Adrenal gland (tissue), 12 donors: ENCODE results near the gene MACROD2. TPM values are rescaled to one million over a fixed set of nuclear protein-coding genes. Genes with fewer than 3 reads are reported as not detected.

Source experiments
- DNase-seq, 7 donors: peaks; one replicate each; pipeline ENCODE4 v3.0.0-alpha.2; 2019 to 2020
- H3K27ac ChIP-seq, 5 donors: fragments of 200-600 bp; sonication (generic) in 4 of 5; 1 replicate in 3 of 5; 2 replicates in 2 of 5; pipeline versions ENCODE4 v1.5.1 to v1.8.0; 2016 to 2020; ENCODE audit warnings: mild to moderate bottlenecking in 1 of 5
- H3K27me3 ChIP-seq: fragments of 200-600 bp; 2 replicates; pipeline ENCODE4 v1.8.0; 2021
- H3K36me3 ChIP-seq, 2 donors: fragments of 200-600 bp; replicated peaks in 1 of 2; 1 replicate in 1 of 2; 2 replicates in 1 of 2; pipeline versions ENCODE4 v1.5.1 to v1.8.0; 2018 to 2022
- H3K4me1 ChIP-seq, 2 donors: fragments of 200-600 bp; replicated peaks in 1 of 2; 1 replicate in 1 of 2; 2 replicates in 1 of 2; pipeline versions ENCODE4 v1.5.1 to v1.8.0; 2018 to 2021
- H3K4me3 ChIP-seq, 4 donors: fragments of 200-600 bp; sonication (generic) in 3 of 4; one replicate each; pipeline ENCODE4 v1.5.1; 2016 to 2018
- H3K9me3 ChIP-seq, 3 donors: fragments of 200-600 bp; sonication (generic) in 1 of 3; replicated peaks in 1 of 3; 1 replicate in 2 of 3; 2 replicates in 1 of 3; pipeline versions ENCODE4 v1.5.1 to v1.8.0; 2016 to 2021
- CTCF ChIP-seq, 6 experiments: fragments of 450-650 bp in 4 of 6; fragments of 200-600 bp in 2 of 6; sonication (generic) in 1 of 6; IDR thresholded peaks; 1 replicate in 5 of 6; 2 replicates in 1 of 6; pipeline versions ENCODE4 v1.5.1 to v1.8.0; 2016 to 2021; ENCODE audit warnings: antibody characterized with exemption in 6 of 6, mild to moderate bottlenecking in 2 of 6, moderate library complexity in 1 of 6
- POLR2A ChIP-seq, 2 donors: fragments of 450-650 bp; IDR thresholded peaks; one replicate each; pipeline ENCODE4 v1.6.1; 2017; ENCODE audit warnings: antibody characterized with exemption in 2 of 2, mild to moderate bottlenecking in 2 of 2, moderate library complexity in 1 of 2
- WGBS, 4 donors: extraction: QIAGEN DNeasy Blood & Tissue Kit in 2 of 4; methylation state at CpG; one replicate each; pipeline versions ENCODE4 v1.1.5 to v1.1.7; 2013 to 2017; 5-methylcytosine and 5-hydroxymethylcytosine counted together
- intact Hi-C, 2 donors: fragments of 100-400 bp; cut with DNase I; formaldehyde crosslinking; loops; one replicate each; pipeline versions ENCODE4 v1.14.1 to v1.15.0; 2022 to 2023
- polyA plus RNA-seq, 3 donors: library from polyadenylated mRNA; stranded (reverse); fragments of 200-250 nt in 2 of 3; fragments of 350-450 nt in 1 of 3; fragmentation: Illumina TruSeq in 1 of 3; extraction: RNeasy Lipid Tissue Mini Kit (QIAGEN cat#74804) in 1 of 3; gene quantifications; one replicate each; pipeline ENCODE4 v1.2.3, GENCODE V29; 2013 to 2014
- total RNA-seq, 9 donors: library from RNA; depleted of rRNA in 4 of 9; stranded (reverse); fragments of >200 nt in 4 of 9; fragments of 120-200 nt in 1 of 9; fragmentation: NEBNext Ultra II Directional in 1 of 9; extraction: Animal tissue kit (Norgen Biotek cat#: 25700) in 1 of 9; gene quantifications; one replicate each; pipeline versions ENCODE4 v1.1.0 to v1.2.4, GENCODE V29; 2013 to 2023
- donor health status: healthy with polysubstance abuse.
- donor health status: Bipolar disorder and iron deficiency.
- donor health status: DM: yes; HTN: yes; CAD: no.
- donor health status: DM: no; HTN: no; CAD: no.
- donor health status: DM: no; HTN: no; CAD: no.
- donor health status: DM: yes; HTN: yes; CAD: no.

MACROD2 gene
- total and polyA plus RNA-seq, 12 donors = 1.1 to 21.2 (median 6.4) TPM

- H3K27ac ChIP-seq = no peak overlapping the region
- no peak overlapping the region for H3K4me3 ChIP-seq
- 82 to 95% (median 89%) methylated on average over 1 of the region's 1 CpG for WGBS, 4 donors
- intact Hi-C loops = no loop called here
- no peaks in the 10 kb centered on the region for H3K9me3 ChIP-seq
- DNase-seq = no peak
- H3K36me3 ChIP-seq = no peaks in the 10 kb centered on the region
- H3K27me3 ChIP-seq = no peaks in the 10 kb centered on the region
- no peak for TF ChIP-seq POLR2A (IDR thresholded peaks at IDR 0.05)
- no peak for TF ChIP-seq CTCF (IDR thresholded peaks at IDR 0.05)
- H3K4me1 ChIP-seq = no peaks in the 10 kb centered on the region
Measured at GRCh38 chr20:16036331-16036730, 2041.0 kb downstream of the MACROD2 start.

- intact Hi-C loops = no loop called here
- Histone ChIP-seq H3K4me3 (no peak overlapping the region), H3K9me3 (no peaks in the 10 kb centered on the region), H3K27me3 (no peaks in the 10 kb centered on the region), H3K36me3 (no peaks in the 10 kb centered on the region), H3K4me1 (no peaks in the 10 kb centered on the region), H3K27ac (no peak overlapping the region)
- no peak for DNase-seq
- TF ChIP-seq CTCF (IDR thresholded peaks at IDR 0.05) (no peak), POLR2A (IDR thresholded peaks at IDR 0.05) (no peak)
Measured at GRCh38 chr20:16040742-16041141, 2045.4 kb downstream of the MACROD2 start.

GRCh38 chr20:16042731-16043130 is 2047.4 kb downstream of the MACROD2 start:
- Histone ChIP-seq H3K4me3 (no peak overlapping the region), H3K27ac (no peak overlapping the region), H3K36me3 (no peaks in the 10 kb centered on the region), H3K27me3 (no peaks in the 10 kb centered on the region), H3K9me3 (no peaks in the 10 kb centered on the region), H3K4me1 (no peaks in the 10 kb centered on the region)
- intact Hi-C loops = no loop called here
- no peak for TF ChIP-seq CTCF (IDR thresholded peaks at IDR 0.05)
- TF ChIP-seq POLR2A (IDR thresholded peaks at IDR 0.05) = no peak
- 91 to 100% (median 96%) methylated on average over 1 of the region's 1 CpG for WGBS, 4 donors
- no peak for DNase-seq

- Histone ChIP-seq H3K4me1 (no peaks in the 10 kb centered on the region), H3K36me3 (no peaks in the 10 kb centered on the region), H3K9me3 (no peaks in the 10 kb centered on the region), H3K4me3 (no peak overlapping the region), H3K27ac (no peak overlapping the region), H3K27me3 (no peaks in the 10 kb centered on the region)
- TF ChIP-seq CTCF (IDR thresholded peaks at IDR 0.05) = no peak
- no peak for TF ChIP-seq POLR2A (IDR thresholded peaks at IDR 0.05)
- WGBS, 4 donors = 62 to 81% (median 76%) methylated on average over 3 of the region's 3 CpGs
- DNase-seq = no peak
- intact Hi-C loops = no loop called here
Measured at GRCh38 chr20:16043931-16044330, 2048.6 kb downstream of the MACROD2 start.
